Kidney tubule cell (primary cell): ENCODE results near the gene KXD1.

Source experiments
- DNase-seq: peaks from one replicate; pipeline ENCODE4 v3.0.0-alpha.2; 2018; ENCODE audit warnings: low spot score

Gene KXD1

GRCh38 chr19:18613589-18614234, 56.0 kb downstream of the KXD1 start:
- no peak for DNase-seq

GRCh38 chr19:18616023-18616422, 58.4 kb downstream of the KXD1 start:
- DNase-seq, result no peak

- no peak for DNase-seq
Observed at GRCh38 chr19:18617562-18617961, 59.9 kb downstream of the KXD1 start.

- DNase-seq, result no peak
Observed at GRCh38 chr19:18618236-18618635, 60.6 kb downstream of the KXD1 start.
